Fibroblast of lung (primary cell): ENCODE results near the gene NF2. TPM values are rescaled to one million over a fixed set of nuclear protein-coding genes. Genes with fewer than 3 reads are reported as not detected.

Source experiments
- DNase-seq, 2 donors: peaks; one replicate each; pipeline versions ENCODE4 v3.0.0 to v3.0.0-alpha.2; 2010; ENCODE audit warnings: low read depth in 2 of 2
- H2AFZ ChIP-seq: 2 replicates; pipeline ENCODE4 v1.5.1; 2012; ENCODE audit warnings: low read length, control low read depth, inconsistent platforms
- H3K27ac ChIP-seq: 2 replicates; pipeline ENCODE4 v1.5.1; 2011; ENCODE audit warnings: low read length, control low read depth; ENCODE audit not compliant: insufficient read depth
- H3K27me3 ChIP-seq: 2 replicates; pipeline ENCODE4 v1.5.1; 2011; ENCODE audit warnings: mild to moderate bottlenecking, low read length; ENCODE audit not compliant: control insufficient read depth, insufficient read depth
- H3K36me3 ChIP-seq: 2 replicates; pipeline ENCODE4 v1.5.1; 2011; ENCODE audit warnings: low read length; ENCODE audit not compliant: control insufficient read depth, insufficient read depth
- H3K4me1 ChIP-seq: 2 replicates; pipeline ENCODE4 v1.5.1; 2011; ENCODE audit warnings: low read length; ENCODE audit not compliant: control insufficient read depth, insufficient read depth; ENCODE audit errors: extremely low read depth
- H3K4me2 ChIP-seq: 2 replicates; pipeline ENCODE4 v1.5.1; 2011; ENCODE audit warnings: low read length, control low read depth; ENCODE audit not compliant: insufficient read depth; ENCODE audit errors: extremely low read depth
- H3K4me3 ChIP-seq, 4 experiments: fragments of 200-600 bp in 1 of 4; sonication (generic) in 1 of 4; replicated peaks in 1 of 4; 2 replicates each; pipeline ENCODE4 v1.5.1; 2011 to 2016; ENCODE audit warnings: low read length in 4 of 4, low read depth in 3 of 4, mild to moderate bottlenecking in 3 of 4, control low read depth in 2 of 4, inconsistent platforms in 1 of 4, mixed read lengths in 1 of 4; ENCODE audit not compliant: insufficient read depth in 1 of 4; ENCODE audit errors: control extremely low read depth in 1 of 4
- H3K79me2 ChIP-seq: 2 replicates; pipeline ENCODE4 v1.5.1; 2012; ENCODE audit warnings: mild to moderate bottlenecking, low read length, inconsistent platforms; ENCODE audit not compliant: control insufficient read depth, insufficient read depth
- H3K9ac ChIP-seq: 2 replicates; pipeline ENCODE4 v1.5.1; 2011; ENCODE audit warnings: mild to moderate bottlenecking, low read length, control low read depth; ENCODE audit not compliant: insufficient read depth
- H3K9me3 ChIP-seq: 2 replicates; pipeline ENCODE4 v1.5.1; 2012; ENCODE audit warnings: low read depth, low read length; ENCODE audit not compliant: control insufficient read depth, insufficient read depth
- H4K20me1 ChIP-seq: 2 replicates; pipeline ENCODE4 v1.5.1; 2011; ENCODE audit warnings: low read length; ENCODE audit not compliant: control insufficient read depth, insufficient read depth; ENCODE audit errors: extremely low read depth
- EZH2 ChIP-seq: IDR thresholded peaks from 2 replicates; pipeline ENCODE4 v1.5.1; 2012; ENCODE audit warnings: low read length, control low read depth, mild to moderate bottlenecking; ENCODE audit errors: missing control alignments
- polyA plus RNA-seq, 2 donors: library from polyadenylated mRNA; depleted of rRNA in 1 of 2; stranded (reverse) in 1 of 2; unstranded in 1 of 2; fragments of >200 nt; gene quantifications; 2 replicates each; pipeline ENCODE4 v1.2.1, GENCODE V29; 2011 to 2012; ENCODE audit warnings: missing spikeins in 1 of 2
- total RNA-seq: library from RNA; depleted of rRNA; stranded (reverse); fragments of >200 nt; gene quantifications from 2 replicates; pipeline ENCODE4 v1.2.1, GENCODE V29; 2014
- TF ChIP-seq, protein P1 (sequence below), 2 donors: IDR thresholded peaks in 1 of 2; conservative IDR thresholded peaks in 1 of 2; 1 replicate in 1 of 2; 2 replicates in 1 of 2; pipeline ENCODE4 v1.5.1; 2011 to 2012; ENCODE audit warnings: low read length in 2 of 2, control low read depth in 1 of 2, inconsistent platforms in 1 of 2, low read depth in 1 of 2, mild to moderate bottlenecking in 1 of 2

Gene NF2
- total and polyA plus RNA-seq, 2 donors (not counting 1 experiment from before 2014, with no cell fraction given), result 55.5 to 80.9 TPM

DNA sequence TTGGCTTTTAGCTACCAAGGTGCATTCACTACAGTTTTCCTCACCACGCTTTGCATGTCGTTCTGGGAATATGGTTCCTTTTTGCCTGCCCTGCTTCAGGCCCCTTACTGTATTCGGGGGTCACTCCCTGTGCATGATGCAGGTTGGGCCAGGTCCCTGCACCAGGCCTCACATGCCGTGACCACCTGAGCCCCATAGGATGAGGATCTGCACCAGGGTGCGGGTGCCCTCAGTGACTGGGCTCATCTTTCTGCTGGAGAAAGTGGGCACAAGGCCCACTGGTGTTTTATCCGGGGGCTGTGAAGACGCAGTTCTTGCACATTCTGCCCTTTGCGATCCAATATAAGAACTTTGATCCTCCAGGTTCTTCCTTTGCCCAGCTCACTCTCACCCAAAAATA, 70.7 kb downstream of the NF2 start:
- H3K4me1 ChIP-seq, result no peaks in the 10 kb centered on the region
- H3K79me2 ChIP-seq, result no peaks in the 10 kb centered on the region
- TF ChIP-seq, protein P1, sequence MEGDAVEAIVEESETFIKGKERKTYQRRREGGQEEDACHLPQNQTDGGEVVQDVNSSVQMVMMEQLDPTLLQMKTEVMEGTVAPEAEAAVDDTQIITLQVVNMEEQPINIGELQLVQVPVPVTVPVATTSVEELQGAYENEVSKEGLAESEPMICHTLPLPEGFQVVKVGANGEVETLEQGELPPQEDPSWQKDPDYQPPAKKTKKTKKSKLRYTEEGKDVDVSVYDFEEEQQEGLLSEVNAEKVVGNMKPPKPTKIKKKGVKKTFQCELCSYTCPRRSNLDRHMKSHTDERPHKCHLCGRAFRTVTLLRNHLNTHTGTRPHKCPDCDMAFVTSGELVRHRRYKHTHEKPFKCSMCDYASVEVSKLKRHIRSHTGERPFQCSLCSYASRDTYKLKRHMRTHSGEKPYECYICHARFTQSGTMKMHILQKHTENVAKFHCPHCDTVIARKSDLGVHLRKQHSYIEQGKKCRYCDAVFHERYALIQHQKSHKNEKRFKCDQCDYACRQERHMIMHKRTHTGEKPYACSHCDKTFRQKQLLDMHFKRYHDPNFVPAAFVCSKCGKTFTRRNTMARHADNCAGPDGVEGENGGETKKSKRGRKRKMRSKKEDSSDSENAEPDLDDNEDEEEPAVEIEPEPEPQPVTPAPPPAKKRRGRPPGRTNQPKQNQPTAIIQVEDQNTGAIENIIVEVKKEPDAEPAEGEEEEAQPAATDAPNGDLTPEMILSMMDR (conservative IDR thresholded peaks at IDR 0.05 in 1 of 2, IDR thresholded peaks at IDR 0.05 in 1 of 2; ENCODE audit: low read depth in 1 of 2, low read length in 2 of 2), result no peak
- TF ChIP-seq EZH2, result no peak
- no peak overlapping the region for H3K4me3 ChIP-seq
- no peak overlapping the region for H3K9ac ChIP-seq
- H3K4me2 ChIP-seq, result no peak overlapping the region
- H3K27ac ChIP-seq, result no peak overlapping the region
- DNase-seq, result no peak
- no peaks in the 10 kb centered on the region for H3K27me3 ChIP-seq
- H3K9me3 ChIP-seq, result no peaks in the 10 kb centered on the region
- peaks cover 28% of the 10 kb centered on the region for H3K36me3 ChIP-seq
- no peak overlapping the region for H2AFZ ChIP-seq
- H4K20me1 ChIP-seq, result no peaks in the 10 kb centered on the region

DNA sequence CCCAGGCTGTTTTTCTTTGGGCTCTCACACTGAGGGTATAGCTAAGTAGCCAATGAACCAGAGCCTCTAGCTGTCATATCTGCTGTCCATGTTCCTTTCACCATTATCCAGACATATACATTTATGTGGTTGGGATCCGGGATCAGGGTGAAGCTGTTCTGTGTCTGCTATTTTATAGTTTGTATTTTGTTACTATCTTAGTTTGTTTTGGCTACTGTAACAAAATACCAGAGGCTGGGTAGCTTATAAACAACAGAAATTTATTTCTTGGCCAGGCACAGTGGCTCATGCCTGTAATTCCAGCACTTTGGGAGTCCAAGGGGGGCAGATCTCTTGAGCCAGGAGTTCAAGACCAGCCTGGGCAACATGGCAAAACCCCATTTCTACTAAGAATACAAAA, 75.9 kb downstream of the NF2 start:
- Histone ChIP-seq H3K9ac (no peak overlapping the region), H3K79me2 (no peaks in the 10 kb centered on the region), H3K36me3 (peaks cover 25% of the 10 kb centered on the region), H3K9me3 (no peaks in the 10 kb centered on the region), H2AFZ (no peak overlapping the region), H3K4me3 (no peak overlapping the region), H4K20me1 (no peaks in the 10 kb centered on the region), H3K27ac (no peak overlapping the region), H3K27me3 (no peaks in the 10 kb centered on the region), H3K4me2 (no peak overlapping the region), H3K4me1 (no peaks in the 10 kb centered on the region)
- TF ChIP-seq, protein P1 (conservative IDR thresholded peaks at IDR 0.05 in 1 of 2, IDR thresholded peaks at IDR 0.05 in 1 of 2; ENCODE audit: low read depth in 1 of 2, low read length in 2 of 2), result no peak
- TF ChIP-seq EZH2, result no peak
- DNase-seq, result no peak

DNA sequence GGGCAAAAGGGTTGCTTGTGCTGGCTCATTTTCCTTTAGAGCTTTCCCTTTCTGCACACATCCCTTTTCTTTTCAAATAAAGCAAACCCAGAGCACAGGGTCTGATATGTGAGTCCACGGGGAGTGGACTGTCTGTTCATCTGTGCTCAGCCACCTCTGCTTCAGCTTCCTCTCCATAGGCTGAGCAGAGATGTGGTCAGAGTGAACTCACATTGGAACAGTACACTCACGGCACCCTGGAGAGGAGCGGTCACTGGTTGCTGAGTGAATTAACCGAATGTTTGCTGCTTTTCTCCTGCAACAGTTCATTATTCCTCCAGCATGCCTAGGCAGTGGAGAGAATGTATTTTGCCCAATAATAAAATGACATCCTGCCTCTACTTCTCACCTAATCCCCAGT, 80.1 kb downstream of the NF2 start:
- Histone ChIP-seq H2AFZ (no peak overlapping the region), H3K79me2 (no peaks in the 10 kb centered on the region), H3K9me3 (no peaks in the 10 kb centered on the region), H4K20me1 (no peaks in the 10 kb centered on the region), H3K27ac (no peak overlapping the region), H3K36me3 (peaks cover 19% of the 10 kb centered on the region), H3K9ac (no peak overlapping the region), H3K4me3 (no peak overlapping the region), H3K4me2 (no peak overlapping the region), H3K27me3 (no peaks in the 10 kb centered on the region), H3K4me1 (no peaks in the 10 kb centered on the region)
- TF ChIP-seq EZH2, result no peak
- TF ChIP-seq, protein P1 (conservative IDR thresholded peaks at IDR 0.05 in 1 of 2, IDR thresholded peaks at IDR 0.05 in 1 of 2; ENCODE audit: low read depth in 1 of 2, low read length in 2 of 2), result no peak
- DNase-seq, result no peak
